ENCODE data around the gene TPK1.

- no peak for TF ChIP-seq POLR2A (IDR thresholded peaks at IDR 0.05)
- TF ChIP-seq CTCF (IDR thresholded peaks at IDR 0.05), result no peak
- no peak for TF ChIP-seq POLR2AphosphoS5 (IDR thresholded peaks at IDR 0.05)
- no peak for TF ChIP-seq EP300 (IDR thresholded peaks at IDR 0.05)
Measured at GRCh38 chr7:144659211-144659610, 176.6 kb downstream of the TPK1 start.

Data from gastroesophageal sphincter (tissue), 3 donors.